Stimulated activated naive CD8-positive, alpha-beta T cell treated with anti-CD3 and anti-CD28 coated beads, Interleukin-15, Interleukin-2, amounts not matched to agents 100 U/mL and 50 U/mL, for 24 hours (primary cell): ENCODE measurements around the gene PLXNB1.
A peak's percentile ranks its signal among the peaks of the same experiment; 100 is the strongest.
"Not testable (repeated sequence)": the region's sequence is repeated elsewhere in the genome, so short reads cannot be mapped to it uniquely, and the experiment has no call there.

Experiments used
- ATAC-seq: fragments of 150-1000 bp; cut with Tn5 transposase; one replicate; pipeline ENCODE4 v1.10.0; 2021
- DNase-seq: peaks from one replicate; pipeline ENCODE4 v3.0.0; 2021

Gene PLXNB1

DNA sequence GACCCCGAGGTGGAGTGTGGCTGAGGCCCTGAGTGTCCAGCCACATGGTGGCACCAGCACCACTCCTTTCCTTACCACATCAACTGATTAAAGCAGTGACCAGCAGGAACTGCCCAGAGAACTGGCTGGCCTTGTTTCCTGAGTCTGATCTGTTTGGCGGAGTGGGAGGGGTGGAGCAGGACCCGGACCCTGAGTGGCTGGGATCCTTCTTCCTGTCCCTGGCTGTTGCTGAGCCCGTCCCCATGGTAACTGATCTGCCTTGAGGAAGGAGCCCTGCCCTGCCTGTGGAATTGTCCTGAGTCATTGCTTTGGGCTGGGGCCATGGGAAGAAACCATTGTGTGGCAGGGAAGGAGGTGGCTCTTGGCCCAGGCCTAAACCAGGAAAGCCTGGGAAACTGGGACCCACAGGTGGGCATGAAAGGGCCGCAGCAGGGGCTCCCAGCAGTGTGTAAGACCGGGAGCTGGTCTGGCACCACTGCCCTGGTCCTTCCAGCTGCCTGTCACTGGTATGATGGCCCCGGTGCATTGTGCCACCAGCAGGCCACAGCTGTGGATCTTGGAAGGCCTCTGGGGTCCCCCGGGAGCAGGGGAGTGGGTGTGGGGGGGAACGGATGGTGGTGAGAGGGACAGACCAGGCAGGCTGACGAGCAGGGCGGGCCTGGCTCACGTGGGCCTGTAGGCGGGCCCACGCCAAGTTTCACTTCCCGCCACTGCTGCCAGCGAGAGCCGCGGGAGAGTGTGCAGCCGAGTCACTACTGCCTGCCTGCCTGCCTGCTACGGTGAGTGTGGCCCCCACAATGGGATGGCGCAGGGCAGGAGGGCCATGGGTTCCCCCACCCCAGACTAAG lies 35.9 kb upstream of the PLXNB1 start:
- ATAC-seq, result peak; percentile 89
- DNase-seq, result peak; percentile 84

DNA sequence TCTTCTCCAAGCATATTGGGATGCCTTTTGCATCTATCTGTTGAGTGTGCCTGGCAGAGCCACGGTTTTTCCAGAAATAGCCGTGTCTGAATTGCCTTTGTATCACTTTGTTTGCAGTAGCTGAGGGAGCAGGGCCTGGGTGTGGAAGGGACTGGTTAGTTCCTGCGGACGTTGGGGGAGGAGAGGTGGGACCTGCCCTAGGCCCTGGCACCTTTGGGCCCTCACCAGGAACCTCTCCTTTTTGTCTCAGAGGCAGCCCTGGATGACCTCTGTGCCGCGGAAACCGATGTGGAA lies 35.3 kb upstream of the PLXNB1 start:
- no peak for DNase-seq
- ATAC-seq, result no peak

DNA sequence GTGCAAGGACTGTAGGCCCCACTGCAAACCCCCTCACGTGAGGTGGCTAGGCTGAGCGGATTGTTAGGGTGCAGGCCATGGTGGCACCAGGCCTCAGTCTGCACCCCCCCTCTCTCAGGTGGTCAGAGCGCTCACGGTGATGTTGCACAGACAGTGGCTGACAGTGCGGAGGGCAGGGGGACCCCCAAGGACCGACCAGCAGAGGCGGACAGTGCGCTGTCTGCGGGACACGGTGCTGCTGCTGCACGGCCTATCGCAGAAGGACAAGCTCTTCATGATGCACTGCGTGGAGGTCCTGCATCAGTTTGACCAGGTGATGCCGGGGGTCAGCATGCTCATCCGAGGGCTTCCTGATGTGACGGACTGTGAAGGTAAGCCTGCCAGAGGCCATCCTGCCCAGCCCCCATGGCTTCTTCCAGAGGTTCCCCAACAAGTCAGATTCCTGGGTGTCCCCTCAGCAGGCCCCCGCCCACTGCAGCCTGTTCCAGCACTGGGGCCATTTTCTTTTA lies 34.9 kb upstream of the PLXNB1 start:
- no peak for ATAC-seq
- no peak for DNase-seq

DNA sequence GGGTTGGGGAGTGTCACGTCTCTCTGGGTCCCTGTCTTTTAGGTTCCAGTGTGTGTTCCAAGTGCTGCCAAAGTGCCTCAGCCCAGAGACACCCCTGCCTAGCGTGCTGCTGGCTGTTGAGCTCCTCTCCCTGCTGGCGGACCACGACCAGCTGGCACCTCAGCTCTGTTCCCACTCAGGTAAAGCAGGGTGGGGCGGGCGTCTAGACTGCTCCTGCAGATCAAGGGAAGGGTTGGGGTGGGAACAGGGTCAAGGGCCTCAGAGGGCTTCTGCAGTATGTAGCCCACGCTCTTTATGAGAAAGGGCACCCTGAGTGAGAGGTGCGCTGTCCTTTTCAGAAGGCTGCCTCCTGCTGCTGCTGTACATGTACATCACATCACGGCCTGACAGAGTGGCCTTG lies 33.8 kb upstream of the PLXNB1 start:
- ATAC-seq (no peak), DNase-seq (no peak)

DNA sequence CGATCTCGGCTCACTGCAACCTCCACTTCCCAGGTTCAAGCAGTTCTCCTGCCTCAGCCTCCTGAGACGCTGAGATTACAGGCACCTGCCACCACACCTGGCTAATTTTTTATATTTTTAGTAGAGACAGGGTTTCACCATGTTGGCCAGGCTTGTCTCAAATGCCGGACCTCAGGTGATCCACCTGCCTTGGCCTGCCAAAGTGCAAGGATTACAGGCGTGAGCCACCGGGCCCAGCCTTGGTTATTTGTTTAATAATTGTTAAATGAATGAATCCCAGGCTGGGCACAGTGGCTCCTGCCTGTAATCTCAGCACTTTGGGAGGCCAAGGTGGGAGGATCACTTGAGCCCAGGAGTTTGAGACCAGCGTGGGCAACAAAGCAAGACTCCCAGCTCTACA lies 31.9 kb upstream of the PLXNB1 start:
- ATAC-seq, DNase-seq: not testable (repeated sequence)

DNA sequence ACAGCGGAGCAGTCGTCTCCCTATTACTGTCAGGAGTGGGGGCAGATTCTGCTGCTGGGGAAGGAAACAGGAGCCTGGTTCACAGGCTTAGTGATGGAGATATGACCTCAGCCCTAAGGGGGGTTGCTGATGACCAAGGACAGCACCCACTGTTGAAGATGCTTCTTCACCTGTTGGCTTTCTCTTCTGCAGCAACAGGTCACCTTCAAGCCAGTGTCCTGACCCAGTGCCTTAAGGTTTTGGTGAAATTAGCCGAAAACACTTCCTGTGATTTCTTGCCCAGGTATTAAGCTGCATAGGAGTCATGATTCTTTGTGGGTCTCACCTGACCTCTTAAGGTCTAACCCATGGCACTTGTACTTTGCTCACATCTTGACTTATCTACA lies 30.6 kb upstream of the PLXNB1 start:
- no peak for DNase-seq
- no peak for ATAC-seq

DNA sequence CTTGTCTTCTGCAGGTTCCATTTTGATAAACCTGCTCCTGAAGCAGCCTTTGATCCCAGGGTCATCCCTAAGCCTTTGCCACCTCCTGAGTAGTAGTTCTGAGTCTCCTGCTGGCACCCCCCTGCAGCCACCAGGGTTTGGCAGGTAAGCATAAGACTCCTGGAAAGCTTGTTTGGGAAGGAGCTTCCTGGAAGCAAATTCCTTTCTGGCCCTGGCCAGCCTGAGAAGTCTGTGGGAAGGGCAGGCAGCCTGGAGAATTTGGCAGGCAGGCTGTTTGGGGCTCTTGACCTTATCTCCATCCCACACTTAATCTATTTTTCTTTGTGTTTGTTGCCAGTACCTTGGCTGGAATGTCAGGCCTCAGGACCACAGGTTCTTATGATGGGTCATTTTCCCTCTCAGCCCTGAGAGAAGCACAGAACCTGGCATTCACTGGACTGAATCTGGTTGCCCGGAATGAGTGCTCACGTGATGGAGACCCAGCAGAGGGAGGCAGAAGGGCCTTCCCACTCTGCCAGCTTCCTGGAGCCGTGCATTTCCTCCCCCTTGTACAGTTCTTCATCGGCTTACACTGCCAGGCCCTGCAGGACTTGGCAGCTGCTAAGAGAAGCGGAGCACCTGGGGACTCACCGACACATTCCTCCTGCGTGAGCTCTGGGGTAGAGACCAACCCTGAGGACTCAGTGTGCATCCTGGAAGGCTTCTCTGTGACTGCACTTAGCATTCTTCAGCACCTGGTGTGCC lies 30.1 kb upstream of the PLXNB1 start:
- ATAC-seq (no peak), DNase-seq (no peak)

DNA sequence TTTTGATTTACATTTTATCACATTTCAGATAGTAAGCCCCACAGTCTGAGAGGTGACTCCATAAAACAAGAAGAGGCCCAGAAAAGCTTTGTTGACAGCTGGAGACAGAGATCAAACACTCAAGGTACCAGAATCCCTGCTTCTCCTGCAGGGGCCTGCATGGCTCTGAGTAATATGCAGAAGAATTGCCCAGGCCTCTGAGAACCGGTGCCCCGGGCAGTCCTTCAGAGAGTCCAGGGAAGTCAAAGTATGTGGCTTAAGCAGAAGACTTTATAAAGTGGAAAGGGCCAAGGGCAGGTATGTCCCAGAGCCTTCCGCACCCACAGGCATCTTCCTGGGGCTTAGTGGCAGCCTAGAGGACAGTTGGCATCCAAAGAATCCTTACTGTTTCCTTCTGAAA lies 29.4 kb upstream of the PLXNB1 start:
- ATAC-seq, result no peak
- no peak for DNase-seq

DNA sequence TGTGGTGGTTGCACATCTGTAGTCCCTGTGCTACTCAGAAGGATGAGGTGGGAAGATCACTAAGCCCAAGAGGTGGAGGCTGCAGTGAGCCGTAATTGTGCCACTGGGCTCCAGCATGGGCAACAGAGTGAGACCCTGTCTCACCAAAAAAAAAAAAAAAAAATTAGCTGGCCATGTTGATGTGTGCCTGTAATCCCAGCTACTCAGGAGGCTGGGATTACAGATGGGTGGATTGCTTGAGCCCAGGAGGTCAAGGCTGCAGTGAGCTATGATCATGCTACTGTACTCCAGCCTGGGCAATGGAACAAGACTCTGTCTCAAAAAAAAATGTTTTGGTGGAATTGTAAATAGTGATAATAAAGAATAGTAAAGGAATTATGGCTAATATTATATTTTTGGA lies 26.6 kb upstream of the PLXNB1 start:
- ATAC-seq (no peak), DNase-seq (no peak)

DNA sequence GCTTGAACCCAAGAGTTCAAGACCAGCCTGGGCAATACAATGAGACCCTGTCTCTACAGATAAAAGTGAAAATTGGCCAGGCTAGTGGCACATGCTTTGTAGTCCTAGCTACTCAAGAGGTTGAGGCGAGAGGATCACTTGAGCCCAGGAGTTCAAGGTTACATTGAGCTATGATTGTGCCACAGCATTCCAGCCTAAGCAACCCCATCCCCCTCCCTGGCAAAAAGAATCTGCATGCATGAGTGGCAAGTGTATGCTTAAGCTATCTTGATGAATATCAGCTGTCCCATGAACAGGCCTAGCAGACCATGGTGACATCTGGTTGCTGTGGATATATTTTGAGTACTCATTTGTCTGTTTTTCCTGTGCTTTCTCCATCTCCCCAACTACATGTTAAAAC lies 21.4 kb upstream of the PLXNB1 start:
- DNase-seq, result no peak
- ATAC-seq, result no peak

DNA sequence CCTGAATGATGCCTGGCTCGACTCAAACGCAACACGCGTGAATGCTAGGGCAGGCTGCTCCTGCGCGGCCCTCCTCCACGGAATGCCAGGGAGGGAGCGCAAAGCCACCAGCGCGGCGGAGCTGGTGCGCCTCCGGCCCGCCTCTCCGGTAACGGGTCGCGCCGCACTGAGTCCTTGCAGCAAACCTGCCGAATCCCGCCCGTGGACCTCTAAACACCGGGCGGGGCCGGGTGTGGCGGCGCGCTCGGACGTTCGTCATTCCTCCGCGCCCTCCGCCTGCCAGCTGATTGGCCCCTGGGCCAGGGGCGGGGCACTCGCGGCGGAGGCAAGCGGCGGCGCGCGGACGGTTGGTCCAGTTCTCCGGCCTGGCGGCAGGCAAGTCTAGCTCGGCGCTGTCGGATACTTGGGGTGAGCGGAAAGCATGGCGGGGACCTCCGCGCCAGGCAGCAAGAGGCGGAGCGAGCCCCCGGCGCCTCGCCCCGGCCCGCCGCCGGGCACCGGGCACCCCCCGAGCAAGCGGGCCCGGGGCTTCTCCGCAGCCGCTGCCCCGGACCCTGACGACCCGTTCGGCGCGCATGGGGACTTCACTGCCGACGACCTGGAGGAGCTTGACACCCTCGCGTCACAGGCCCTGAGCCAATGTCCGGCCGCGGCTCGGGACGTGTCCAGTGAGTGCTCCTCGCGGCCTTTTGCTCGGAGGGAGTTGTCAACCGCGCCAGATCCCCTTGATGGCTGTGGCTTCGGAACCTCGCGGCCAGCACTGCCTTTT lies 16.7 kb upstream of the PLXNB1 start, which contains the start of gene ATRIP:
ATRIP (plus strand) TSS at position 313 of the 769 bp plus-strand sequence; CDS start at position 422, 109 bp downstream.
- ATAC-seq (peak; percentile 99), DNase-seq (peak; percentile 92)

DNA sequence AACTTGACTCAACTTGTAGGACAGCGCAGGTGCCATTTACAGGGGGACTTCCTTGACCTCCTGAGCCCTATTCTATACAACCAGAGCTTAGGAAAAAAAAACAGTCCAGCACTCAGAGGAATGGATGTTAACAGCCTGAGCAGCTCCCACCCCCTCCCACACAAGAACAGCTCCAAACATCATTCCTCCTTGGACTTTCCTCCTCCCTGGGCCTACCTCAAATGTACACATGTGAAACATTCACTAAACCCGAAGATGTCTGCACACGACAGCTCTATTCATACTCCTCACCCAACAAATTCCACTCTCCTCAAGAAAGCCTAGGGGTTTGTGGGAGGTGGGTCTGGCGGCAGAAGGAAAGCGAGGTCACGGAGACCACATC lies 16.1 kb upstream of the PLXNB1 start:
- no peak for ATAC-seq
- no peak for DNase-seq

DNA sequence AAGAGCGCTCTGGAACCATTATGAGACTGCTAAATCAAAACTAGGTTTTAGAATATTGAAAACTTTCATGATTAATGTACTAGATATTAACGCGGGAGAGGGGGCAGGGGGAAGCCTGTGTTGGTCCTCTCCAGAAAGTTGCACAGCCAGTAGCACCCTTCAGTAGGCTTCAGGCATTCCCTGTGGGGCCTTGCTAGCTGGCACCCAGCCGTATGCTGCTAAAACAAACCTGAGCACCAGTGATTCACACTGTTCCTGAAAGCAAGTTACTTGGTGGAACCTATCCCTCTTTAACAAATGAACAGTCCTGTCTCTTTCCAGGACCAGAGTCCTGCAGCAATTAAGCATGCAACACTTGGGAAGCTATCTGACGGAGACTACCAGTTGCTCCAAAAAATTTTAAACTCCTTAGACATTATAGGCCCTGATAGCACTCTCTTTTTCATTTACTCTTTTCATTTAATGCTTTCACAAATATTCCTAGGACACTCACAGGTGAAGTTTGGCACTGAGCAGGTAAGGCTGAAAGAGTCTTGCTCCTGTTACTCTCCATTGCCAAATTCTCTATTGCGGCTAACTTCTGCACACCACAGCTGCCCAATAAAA lies 15.5 kb upstream of the PLXNB1 start:
- no peak for ATAC-seq
- no peak for DNase-seq

DNA sequence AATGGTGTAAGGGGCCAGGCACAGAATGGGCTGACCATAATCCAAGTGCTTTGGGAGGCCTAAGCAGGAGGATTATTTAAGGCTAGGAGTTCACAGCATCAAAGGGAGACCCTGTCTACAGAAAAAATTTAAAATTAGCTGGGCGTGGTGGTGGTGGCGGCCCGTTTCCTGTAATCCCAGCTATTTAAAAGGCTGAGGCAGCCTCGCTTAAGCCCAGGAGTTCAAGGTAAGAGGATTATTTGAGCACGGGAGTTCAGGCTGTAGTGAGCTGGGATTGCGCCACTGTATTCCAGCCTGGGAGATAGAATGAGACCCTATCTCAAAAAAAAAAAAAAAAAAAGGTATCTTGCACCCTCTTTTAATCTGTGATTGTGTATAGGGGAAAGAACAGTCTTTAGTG lies 12.1 kb upstream of the PLXNB1 start:
- DNase-seq, result no peak
- no peak for ATAC-seq

DNA sequence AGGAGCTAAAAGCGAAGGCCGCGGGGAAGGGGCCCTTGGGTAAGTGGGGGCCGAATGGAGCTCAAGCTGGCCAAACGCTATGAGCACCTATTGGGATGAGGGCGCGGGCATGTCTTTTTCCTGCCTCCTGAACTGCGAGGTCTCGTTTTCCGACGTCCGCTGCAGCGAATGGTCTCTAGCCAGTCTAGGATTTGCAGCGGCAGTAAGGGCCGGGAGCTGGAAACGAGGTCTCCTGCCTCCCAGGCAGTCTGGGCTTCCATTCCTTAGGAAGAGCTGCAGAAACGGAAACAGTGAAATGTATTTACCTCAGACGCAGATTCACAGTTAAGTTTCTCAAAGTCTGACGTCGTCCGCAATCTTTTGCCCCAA lies 10.7 kb upstream of the PLXNB1 start:
- ATAC-seq, result no peak
- DNase-seq, result peak; percentile 34

DNA sequence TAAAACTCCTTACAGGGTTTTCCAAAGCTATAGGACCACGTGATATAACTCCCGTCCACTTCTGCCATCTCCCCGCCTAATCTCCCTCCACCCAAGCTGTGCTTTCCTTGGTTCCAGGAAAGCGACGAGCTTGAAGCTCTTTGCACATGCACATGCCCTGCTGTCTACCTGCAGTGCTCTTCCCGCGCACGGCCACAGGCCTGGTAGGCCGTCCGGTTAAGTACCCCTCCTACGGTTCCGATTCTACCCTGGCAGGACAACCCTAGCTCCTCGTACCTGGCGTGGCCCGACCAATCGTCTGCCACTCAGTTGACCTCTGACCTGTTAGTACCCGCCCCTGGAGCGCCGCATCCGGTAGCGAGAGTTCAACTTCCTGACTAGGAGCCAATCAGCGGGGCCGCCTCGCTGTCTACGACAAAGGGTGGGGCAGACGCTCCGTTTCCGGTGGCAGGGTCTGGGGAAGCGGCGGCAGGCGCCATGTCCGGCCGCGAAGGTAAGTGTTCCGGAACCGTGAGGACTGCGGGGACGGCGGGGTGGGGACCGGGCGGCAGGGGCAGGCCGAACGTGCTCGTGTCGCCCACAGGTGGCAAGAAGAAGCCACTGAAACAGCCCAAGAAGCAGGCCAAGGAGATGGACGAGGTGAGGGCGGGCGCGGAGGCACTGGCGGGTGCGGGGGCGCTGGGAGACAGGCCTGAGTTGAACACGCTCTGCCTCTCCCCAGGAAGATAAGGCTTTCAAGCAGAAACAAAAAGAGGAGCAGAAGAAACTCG lies 10.1 kb upstream of the PLXNB1 start, which contains the start of the genes CCDC51 and TMA7:
CCDC51 (minus strand) TSS at position 300 of the 770 bp plus-strand sequence. CDS start 4,991 bp downstream, outside the sequence.
TMA7 (plus strand) TSS at position 438 of the 770 bp plus-strand sequence; CDS start at position 478, 40 bp downstream.
- ATAC-seq, result peak; percentile 99
- DNase-seq, result peak; percentile 98

DNA sequence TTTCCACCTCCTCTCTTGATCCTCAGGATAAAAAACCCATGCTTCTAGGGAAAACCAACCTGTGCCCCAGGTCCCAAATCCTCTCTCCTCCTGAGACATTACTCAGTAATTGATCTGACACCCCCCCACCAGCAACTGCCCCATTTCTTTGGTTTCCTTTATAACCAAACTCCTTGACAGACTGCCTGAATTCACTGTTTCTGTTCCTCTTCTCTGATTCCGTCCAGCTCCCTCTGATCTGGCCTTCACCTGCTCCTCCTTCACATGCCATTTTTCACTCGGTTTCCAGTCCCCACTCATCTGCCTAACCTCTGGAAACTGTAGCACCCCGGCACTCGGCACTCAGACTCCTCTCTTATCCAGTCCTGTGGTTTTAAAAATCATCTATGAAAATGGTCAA lies 7.9 kb upstream of the PLXNB1 start:
- DNase-seq, result no peak
- no peak for ATAC-seq

DNA sequence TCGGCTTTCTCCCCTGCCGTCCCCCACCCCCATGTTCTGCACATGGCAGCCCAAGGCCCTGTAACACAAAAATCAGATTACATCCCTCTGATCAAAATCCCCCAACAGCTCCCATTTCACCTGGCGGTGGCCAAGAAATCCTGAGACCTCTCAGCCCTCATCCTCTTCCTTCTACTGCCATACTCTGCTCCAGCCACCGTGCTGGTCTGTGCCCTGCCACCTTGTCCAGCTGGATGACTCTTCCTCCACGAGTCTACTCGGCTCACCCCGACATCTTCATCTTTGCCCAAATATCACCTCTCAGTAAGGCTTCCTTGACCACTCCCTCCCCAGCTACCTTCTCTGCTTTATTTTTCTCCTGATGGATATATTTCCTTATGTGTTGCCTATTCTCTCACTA lies 7.0 kb upstream of the PLXNB1 start:
- DNase-seq (no peak), ATAC-seq (no peak)

DNA sequence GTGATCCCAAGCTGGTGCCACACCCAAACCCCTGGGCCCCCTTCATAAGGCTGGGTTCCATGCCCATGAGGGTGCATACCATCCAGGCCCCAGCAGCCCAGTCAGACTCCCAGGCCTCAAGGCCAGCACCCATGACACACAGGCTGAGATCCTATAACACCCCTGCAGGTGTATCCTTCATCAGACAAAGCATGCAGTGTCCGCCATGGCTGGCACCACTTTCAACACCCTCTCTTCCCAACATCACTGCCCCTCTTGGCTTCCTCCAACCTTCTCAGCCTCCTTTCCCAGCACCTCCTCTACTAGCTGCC lies 6.5 kb upstream of the PLXNB1 start:
- no peak for DNase-seq
- ATAC-seq, result no peak

DNA sequence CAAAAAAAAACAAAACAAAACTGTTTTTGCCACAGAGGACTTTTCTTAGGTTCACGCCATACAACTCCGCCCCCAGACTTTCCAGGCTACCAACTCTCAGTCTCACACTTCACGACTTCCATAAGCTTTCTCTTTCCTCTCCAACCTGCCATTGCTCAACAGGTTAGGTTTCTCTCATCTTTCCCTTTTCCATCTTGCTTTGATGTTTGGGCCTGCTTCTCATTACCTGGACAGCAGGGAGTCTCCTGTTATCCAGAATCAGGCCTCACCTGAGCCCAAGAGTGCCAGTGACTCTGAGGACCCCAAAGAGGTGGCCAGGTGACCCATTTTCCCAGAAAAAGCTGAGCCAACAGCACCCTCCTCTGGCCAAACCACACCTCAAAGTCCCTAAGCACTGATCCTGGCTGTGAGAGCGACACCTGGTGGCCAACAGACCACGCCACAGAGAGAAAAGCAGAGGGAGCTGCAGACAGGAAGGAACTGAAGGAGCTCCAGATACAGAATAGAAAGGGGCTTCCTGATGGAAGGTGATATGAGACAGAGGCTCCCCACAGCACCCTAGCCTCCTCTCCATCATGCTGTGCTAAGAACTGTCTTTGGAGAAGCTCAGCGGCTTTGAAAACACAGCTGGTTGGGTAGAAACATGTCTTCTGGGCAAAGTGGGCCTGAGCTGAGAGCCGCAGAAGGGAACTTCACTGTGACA lies 6.0 kb upstream of the PLXNB1 start:
- peak; percentile 88 for DNase-seq
- ATAC-seq, result peak; percentile 29

DNA sequence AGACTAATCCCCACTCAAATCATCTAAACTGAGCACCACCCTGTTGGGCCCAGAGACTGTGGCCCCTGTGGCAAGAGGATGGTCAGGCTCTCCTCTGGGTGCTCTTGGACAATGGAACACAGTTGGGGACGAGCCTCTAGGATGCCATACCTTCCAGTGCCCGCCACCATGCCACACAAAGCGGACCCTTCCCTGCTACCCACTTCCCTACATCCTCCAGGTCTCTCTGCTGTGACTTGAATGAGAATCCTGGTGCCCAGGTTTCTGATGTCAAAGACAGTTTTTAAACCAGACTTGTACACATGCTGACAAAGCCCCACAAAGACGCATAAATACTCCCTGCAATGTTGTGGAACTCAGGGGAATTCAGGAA lies 5.3 kb upstream of the PLXNB1 start:
- ATAC-seq (no peak), DNase-seq (no peak)
